ENCODE results near the gene C3orf33. TPM values are rescaled to one million over a fixed set of nuclear protein-coding genes. Genes with fewer than 3 reads are reported as not detected.

C3orf33 gene
- total and polyA plus RNA-seq, 7 donors: 0.92 to 8.6 (median 3.6) TPM

DNA sequence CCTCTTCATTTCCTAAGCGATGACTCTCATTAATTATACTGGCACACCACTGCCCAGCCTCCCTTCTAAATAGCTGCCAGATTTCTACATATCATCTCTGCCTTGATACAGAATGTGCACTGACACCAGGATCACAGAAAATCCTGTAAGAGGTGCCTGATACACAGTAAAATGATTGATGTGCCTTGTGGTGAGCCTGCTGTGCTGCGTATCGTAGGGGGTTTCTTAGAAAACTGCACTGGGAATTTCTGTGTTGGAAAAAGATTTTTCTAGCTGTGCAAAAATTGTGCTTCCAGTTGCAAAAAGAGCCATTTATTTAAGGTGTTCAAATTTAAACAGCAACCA is 58.2 kb downstream of the C3orf33 start:
- 88 to 92% methylated on average over 3 of the region's 3 CpGs for WGBS, 2 donors
- intact Hi-C loops (cut with DNase I): no loop called here

DNA sequence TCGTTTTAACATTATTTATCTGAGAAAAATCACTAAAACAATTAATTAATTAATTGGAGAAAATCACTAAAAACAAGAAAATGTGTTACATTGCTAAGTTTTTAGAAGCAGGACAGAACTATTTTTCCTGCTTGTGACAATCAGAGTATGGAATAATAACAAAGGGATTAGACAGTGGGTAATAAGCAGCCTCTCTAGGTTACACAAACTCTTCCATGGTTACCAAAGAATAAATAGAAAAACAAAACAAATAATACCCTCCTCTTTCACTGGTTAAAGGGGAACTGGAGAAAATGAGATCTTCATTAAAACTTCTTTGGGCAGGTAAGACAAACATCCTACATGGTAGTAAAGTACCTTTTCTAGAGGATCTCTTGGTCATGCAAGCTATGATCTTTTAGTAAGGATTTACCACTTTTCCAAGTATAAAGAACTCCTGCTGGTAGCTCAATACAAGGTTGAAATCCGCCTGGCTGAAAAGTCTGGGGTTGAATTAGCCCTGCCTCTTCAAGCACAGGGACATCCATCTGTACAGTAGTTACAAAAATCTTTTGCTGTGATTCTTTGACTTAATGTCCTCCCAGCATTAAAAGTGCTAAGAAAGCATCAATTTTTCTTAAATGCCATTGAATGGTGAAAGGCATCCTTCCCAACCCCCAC is 58.7 kb downstream of the C3orf33 start:
- H3K9me3 ChIP-seq: no peaks in the 10 kb centered on the region
- 73 to 74% methylated on average over 2 of the region's 2 CpGs for WGBS, 2 donors

More for the DNA sequence above, 58.2 kb downstream of the C3orf33 start:
- no peak overlapping the region for H3K4me3 ChIP-seq
- DNase-seq: no peak
- peaks cover 0 to 10% (median 0%) of the 10 kb centered on the region in 3 donors for H3K27me3 ChIP-seq
- peaks cover 0 to 24% (median 5%) of the 10 kb centered on the region in 4 donors for H3K4me1 ChIP-seq
- no peak for TF ChIP-seq POLR2A (IDR thresholded peaks at IDR 0.05)
- TF ChIP-seq EP300 (IDR thresholded peaks at IDR 0.05): no peak
- TF ChIP-seq POLR2AphosphoS5 (IDR thresholded peaks at IDR 0.05): no peak
- no peak for TF ChIP-seq CTCF (IDR thresholded peaks at IDR 0.05)
- H3K36me3 ChIP-seq: no peaks in the 10 kb centered on the region
- H3K9me3 ChIP-seq: no peaks in the 10 kb centered on the region
- no peak overlapping the region for H3K27ac ChIP-seq

DNA sequence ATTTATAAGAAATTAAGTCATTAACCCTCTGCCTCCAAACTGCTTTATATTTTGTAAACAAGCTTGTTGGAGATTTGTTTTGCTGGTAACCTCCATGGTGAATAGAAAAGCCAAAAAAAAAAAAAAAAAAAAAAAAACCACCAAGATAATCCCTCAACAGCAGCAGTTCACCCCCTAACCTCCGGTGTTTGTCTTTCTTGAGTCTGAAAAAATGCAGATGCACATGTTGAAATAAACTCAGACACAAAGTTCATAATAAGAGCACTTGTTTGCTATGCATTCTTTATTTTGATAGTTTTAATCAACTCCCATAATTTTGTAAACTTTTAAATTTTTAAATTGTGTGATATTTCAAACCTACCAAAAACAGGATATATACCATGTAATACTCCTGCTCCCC is 59.4 kb downstream of the C3orf33 start:
- intact Hi-C loops (cut with DNase I): no loop called here
- Histone ChIP-seq H3K4me1 (peaks cover 0 to 24% (median 5%) of the 10 kb centered on the region in 4 donors), H3K9me3 (no peaks in the 10 kb centered on the region), H3K27ac (no peak overlapping the region), H3K27me3 (peaks cover 0 to 14% (median 0%) of the 10 kb centered on the region in 3 donors), H3K4me3 (no peak overlapping the region), H3K36me3 (no peaks in the 10 kb centered on the region)
- no peak for DNase-seq
- WGBS, 2 donors: 84 to 86% methylated on average over 1 of the region's 1 CpG
- no peak for TF ChIP-seq EP300 (IDR thresholded peaks at IDR 0.05)
- TF ChIP-seq CTCF (IDR thresholded peaks at IDR 0.05): no peak
- TF ChIP-seq POLR2A (IDR thresholded peaks at IDR 0.05): no peak
- TF ChIP-seq POLR2AphosphoS5 (IDR thresholded peaks at IDR 0.05): no peak

More for the DNA sequence above, 58.7 kb downstream of the C3orf33 start:
- Histone ChIP-seq H3K36me3 (no peaks in the 10 kb centered on the region), H3K4me3 (no peak overlapping the region), H3K27ac (no peak overlapping the region), H3K27me3 (peaks cover 0 to 14% (median 0%) of the 10 kb centered on the region in 3 donors), H3K4me1 (peaks cover 0 to 24% (median 5%) of the 10 kb centered on the region in 4 donors)
- intact Hi-C loops (cut with DNase I): no loop called here
- TF ChIP-seq POLR2AphosphoS5 (IDR thresholded peaks at IDR 0.05) (no peak), POLR2A (IDR thresholded peaks at IDR 0.05) (no peak), CTCF (IDR thresholded peaks at IDR 0.05) (no peak), EP300 (IDR thresholded peaks at IDR 0.05) (no peak)
- DNase-seq: no peak

GRCh38 chr3:155745795-155746550 is 60.1 kb downstream of the C3orf33 start:
- Histone ChIP-seq H3K36me3 (no peaks in the 10 kb centered on the region), H3K27ac (no peak overlapping the region), H3K27me3 (peaks cover 0 to 14% (median 0%) of the 10 kb centered on the region in 3 donors), H3K9me3 (no peaks in the 10 kb centered on the region), H3K4me1 (peaks cover 0 to 24% (median 5%) of the 10 kb centered on the region in 4 donors), H3K4me3 (peak overlapping the region in 2 of 4 donors; percentile 60 to 69)
- intact Hi-C loops (cut with DNase I): no loop called here
- 13 to 30% methylated on average over 19 of the region's 19 CpGs for WGBS, 2 donors
- TF ChIP-seq EP300 (IDR thresholded peaks at IDR 0.05): no peak
- TF ChIP-seq CTCF (IDR thresholded peaks at IDR 0.05): no peak
- DNase-seq: no peak

Data from sigmoid colon (tissue), 7 donors.